ENCODE results near the gene EIF2B1. TPM values are rescaled to one million over a fixed set of nuclear protein-coding genes. Genes with fewer than 3 reads are reported as not detected.
"Not testable (repeated sequence)": the region's sequence is repeated elsewhere in the genome, so short reads cannot be mapped to it uniquely, and the experiment has no call there.

EIF2B1 gene
- total RNA-seq, 1 donor from 2014 or later = 80.0 TPM

- no peak overlapping the region for H3K4me3 ChIP-seq (ENCODE audit: low read depth, low read length)
- H3K27me3 ChIP-seq (ENCODE audit: control insufficient read depth, insufficient read depth, low read length) = no peaks in the 10 kb centered on the region
- DNase-seq (ENCODE audit: low read depth) = no peak
- TF ChIP-seq CTCF (IDR thresholded peaks at IDR 0.05; ENCODE audit: insufficient read depth, low read length, poor library complexity, severe bottlenecking) = no peak
- H3K36me3 ChIP-seq (ENCODE audit: control insufficient read depth, insufficient read depth, low read length) = no peaks in the 10 kb centered on the region
These were observed 36.4 kb downstream of the EIF2B1 start for GRCh38 chr12:123597100-123597499.

- H3K4me3 ChIP-seq (ENCODE audit: low read depth, low read length) = no peak overlapping the region
- DNase-seq (ENCODE audit: low read depth) = no peak
- H3K36me3 ChIP-seq (ENCODE audit: control insufficient read depth, insufficient read depth, low read length) = no peaks in the 10 kb centered on the region
These were observed 37.8 kb downstream of the EIF2B1 start for GRCh38 chr12:123595729-123596128.

DNA sequence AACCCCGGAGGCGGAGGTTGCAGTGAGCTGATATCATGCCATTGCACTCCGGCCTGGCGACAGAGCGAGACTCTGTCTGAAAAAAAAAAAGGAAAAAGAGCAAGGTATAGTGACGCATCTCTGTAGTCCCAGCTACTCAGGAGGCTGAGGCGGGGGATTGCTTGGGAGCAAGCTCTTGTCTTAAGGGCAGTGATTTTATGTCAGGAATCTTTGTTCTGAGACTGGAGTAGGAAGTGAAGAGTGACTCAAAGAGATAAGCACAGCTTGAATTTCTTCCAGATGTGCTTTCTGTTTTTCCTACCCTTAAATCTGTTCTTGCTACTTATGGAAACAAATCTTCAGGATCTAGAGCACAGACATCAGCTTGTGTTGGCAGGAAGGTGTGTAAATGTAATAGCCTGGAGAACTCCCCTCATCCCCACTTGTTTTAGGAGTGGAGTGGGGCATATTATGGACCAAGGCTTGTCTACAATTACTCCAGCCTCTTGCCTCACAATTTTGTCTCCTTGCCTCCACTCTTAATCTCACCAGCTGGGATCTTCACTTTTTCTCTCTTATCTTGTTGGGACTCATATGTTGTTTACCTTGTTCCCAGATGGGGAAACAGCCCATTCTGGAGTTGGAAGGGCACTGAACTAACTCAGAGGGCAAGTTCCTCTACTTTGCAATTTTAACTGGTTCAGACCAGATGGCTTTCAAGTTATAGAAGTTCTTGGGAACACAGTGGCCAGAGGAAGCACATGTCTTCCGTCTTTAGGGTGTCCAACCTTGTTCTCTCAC is 41.6 kb downstream of the EIF2B1 start:
- no peak for DNase-seq (ENCODE audit: low read depth)
- Histone ChIP-seq H3K4me3 (ENCODE audit: low read depth, low read length) (no peak overlapping the region), H3K36me3 (ENCODE audit: control insufficient read depth, insufficient read depth, low read length) (no peaks in the 10 kb centered on the region), H3K27me3 (ENCODE audit: control insufficient read depth, insufficient read depth, low read length) (no peaks in the 10 kb centered on the region)
- no peak for TF ChIP-seq CTCF (IDR thresholded peaks at IDR 0.05; ENCODE audit: insufficient read depth, low read length, poor library complexity, severe bottlenecking)

More at GRCh38 chr12:123595729-123596128, 37.8 kb downstream of the EIF2B1 start:
- no peaks in the 10 kb centered on the region for H3K27me3 ChIP-seq (ENCODE audit: control insufficient read depth, insufficient read depth, low read length)
- TF ChIP-seq CTCF (IDR thresholded peaks at IDR 0.05; ENCODE audit: insufficient read depth, low read length, poor library complexity, severe bottlenecking) = no peak

DNA sequence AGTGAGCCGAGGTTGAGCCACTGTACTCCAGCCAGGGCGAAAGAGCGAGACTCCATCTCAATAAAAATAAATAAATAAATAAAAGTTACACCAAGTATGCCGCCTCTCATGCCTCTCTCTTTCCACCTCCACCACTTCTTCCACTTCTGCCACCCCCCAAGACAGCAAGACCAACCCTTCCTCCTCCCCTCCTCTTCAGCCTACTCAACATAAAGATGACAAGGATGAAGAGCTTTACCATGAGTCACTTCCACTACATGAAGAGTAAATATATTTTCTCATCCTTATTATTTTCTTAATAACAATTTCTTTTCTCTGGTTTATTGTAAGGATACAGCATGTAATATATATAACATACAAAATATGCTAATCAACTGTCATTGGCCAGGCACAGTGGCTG is 52.7 kb downstream of the EIF2B1 start:
- Histone ChIP-seq H3K4me3 (ENCODE audit: low read depth, low read length) (no peak overlapping the region), H3K27me3 (ENCODE audit: control insufficient read depth, insufficient read depth, low read length) (no peaks in the 10 kb centered on the region), H3K36me3 (ENCODE audit: control insufficient read depth, insufficient read depth, low read length) (no peaks in the 10 kb centered on the region)
- DNase-seq (ENCODE audit: low read depth) = no peak
- no peak for TF ChIP-seq CTCF (IDR thresholded peaks at IDR 0.05; ENCODE audit: insufficient read depth, low read length, poor library complexity, severe bottlenecking)

- not testable (repeated sequence) for DNase-seq (ENCODE audit: low read depth); H3K27me3 ChIP-seq (ENCODE audit: control insufficient read depth, insufficient read depth, low read length); H3K4me3 ChIP-seq (ENCODE audit: low read depth, low read length); H3K36me3 ChIP-seq (ENCODE audit: control insufficient read depth, insufficient read depth, low read length)
These were observed 54.7 kb downstream of the EIF2B1 start for GRCh38 chr12:123578829-123579228.

- Histone ChIP-seq H3K4me3 (ENCODE audit: low read depth, low read length) (no peak overlapping the region), H3K27me3 (ENCODE audit: control insufficient read depth, insufficient read depth, low read length) (no peaks in the 10 kb centered on the region), H3K36me3 (ENCODE audit: control insufficient read depth, insufficient read depth, low read length) (no peaks in the 10 kb centered on the region)
- no peak for TF ChIP-seq CTCF (IDR thresholded peaks at IDR 0.05; ENCODE audit: insufficient read depth, low read length, poor library complexity, severe bottlenecking)
- DNase-seq (ENCODE audit: low read depth) = no peak
These were observed 55.2 kb downstream of the EIF2B1 start for GRCh38 chr12:123578243-123578642.
